Erythroblast (primary cell): ENCODE measurements around the gene SLC22A23.

ENCODE experiments used
- GATA1 ChIP-seq: IDR thresholded peaks from 2 replicates; pipeline ENCODE4 v1.6.1; 2011; ENCODE audit warnings: low read depth, mild to moderate bottlenecking, control low read depth, low read length, moderate library complexity
- POLR2A ChIP-seq: IDR thresholded peaks from 2 replicates; pipeline ENCODE4 v1.6.1; 2011; ENCODE audit warnings: mild to moderate bottlenecking, low read length

DNA sequence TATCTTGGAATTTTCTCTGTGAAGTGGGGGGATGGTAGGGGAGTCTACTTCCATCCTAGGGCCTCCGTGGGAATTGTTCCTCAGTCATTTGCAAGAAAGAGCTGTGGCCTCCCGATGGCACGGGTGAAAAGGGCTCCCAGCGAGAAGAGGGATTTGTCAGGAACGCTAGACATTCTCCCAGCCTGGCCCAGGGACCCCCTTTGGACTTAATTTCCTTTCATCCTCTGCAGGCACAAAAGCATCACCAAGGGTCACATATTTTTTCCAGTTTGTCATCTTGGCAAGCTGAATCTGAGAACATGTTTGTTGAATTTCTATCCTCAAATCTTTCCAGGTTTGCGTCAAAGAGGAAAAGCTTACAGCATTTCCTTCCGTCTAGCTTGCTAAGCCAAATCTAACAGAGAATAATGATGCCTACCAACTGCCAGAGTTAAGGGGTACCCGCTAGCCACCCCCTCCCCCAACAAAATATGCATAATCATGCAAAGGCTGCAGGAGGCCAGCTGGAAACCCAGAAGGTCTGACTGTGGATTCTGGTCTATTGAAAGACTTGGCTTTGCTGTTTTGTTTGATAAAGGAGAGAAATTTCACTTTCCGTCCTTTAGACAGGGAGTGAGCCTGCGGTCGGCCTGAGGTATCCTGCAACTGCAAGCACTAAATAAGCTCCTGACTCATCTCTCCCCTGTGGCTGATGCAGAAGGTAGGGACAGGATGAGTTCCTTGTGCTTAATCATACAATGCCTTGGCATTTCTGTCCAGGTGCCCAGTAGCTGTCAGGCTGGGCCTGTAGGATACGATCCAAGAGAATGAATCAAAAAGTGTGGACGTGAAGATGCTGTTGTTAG is 175.0 kb downstream of the SLC22A23 start:
- TF ChIP-seq POLR2A (no peak), GATA1 (no peak)
